Suprapubic skin (tissue), 4 donors: ENCODE results near the gene NCLN.

Experiments
- CTCF ChIP-seq, 2 donors: fragments of 200-600 bp in 1 of 2; fragments of 450-650 bp in 1 of 2; sonication (generic) in 1 of 2; IDR thresholded peaks; one replicate each; pipeline ENCODE4 v1.5.1; 2016 to 2019; ENCODE audit warnings: antibody characterized with exemption in 2 of 2, mild to moderate bottlenecking in 1 of 2, moderate library complexity in 1 of 2
- EP300 ChIP-seq: sonication (generic); formaldehyde crosslinking; IDR thresholded peaks from one replicate; pipeline ENCODE4 v1.6.1; 2017; ENCODE audit warnings: antibody characterized with exemption
- POLR2AphosphoS5 ChIP-seq, 3 donors: sonication (generic); formaldehyde crosslinking; IDR thresholded peaks; one replicate each; pipeline ENCODE4 v1.6.1; 2017; ENCODE audit warnings: antibody characterized with exemption in 3 of 3

- TF ChIP-seq EP300 (no peak), POLR2AphosphoS5 (IDR thresholded peaks at IDR 0.05) (no peak), CTCF (IDR thresholded peaks at IDR 0.05) (no peak)
Observed at GRCh38 chr19:3216874-3217273, 31.1 kb downstream of the NCLN start.
